Activated naive CD4-positive, alpha-beta T cell treated with anti-CD3 and anti-CD28 coated beads for 36 hours (primary cell): ENCODE data around the gene R3HDM2. TPM values are rescaled to one million over a fixed set of nuclear protein-coding genes. Genes with fewer than 3 reads are reported as not detected.

Experiments
- CTCF ChIA-PET: fragments of 350-600 bp; sonication (Branson Sonifier 250); formaldehyde crosslinking; loops from one replicate; lab custom pipeline; 2021; ENCODE audit warnings: antibody characterized with exemption; lab: Charles Lee
- DNase-seq: peaks from one replicate; pipeline ENCODE4 v3.0.0-alpha.2; 2020
- H3K27ac Mint-ChIP-seq: one replicate; pipeline ENCODE4 v1.8.0; 2021; ENCODE audit warnings: mild to moderate bottlenecking, mixed read lengths
- H3K27me3 Mint-ChIP-seq: one replicate; pipeline ENCODE4 v1.8.0; 2021; ENCODE audit warnings: low read depth, mixed read lengths
- H3K36me3 Mint-ChIP-seq: one replicate; pipeline ENCODE4 v1.8.0; 2021; ENCODE audit warnings: low read depth, mixed read lengths
- H3K4me1 Mint-ChIP-seq: one replicate; pipeline ENCODE4 v1.8.0; 2021; ENCODE audit warnings: low read depth, mixed read lengths
- H3K4me3 Mint-ChIP-seq: one replicate; pipeline ENCODE4 v1.8.0; 2021; ENCODE audit warnings: mild to moderate bottlenecking, moderate library complexity, mixed read lengths
- H3K9me3 Mint-ChIP-seq: one replicate; pipeline ENCODE4 v1.8.0; 2021; ENCODE audit warnings: mixed read lengths
- intact Hi-C: fragments of 100-400 bp; cut with micrococcal nuclease; formaldehyde crosslinking; loops from one replicate; pipeline ENCODE4 v1.15.1; 2023
- total RNA-seq, 2 experiments: library from RNA; stranded (reverse); gene quantifications; one replicate each; pipeline ENCODE4 v1.2.3, GENCODE V29; 2021

Gene R3HDM2
- total RNA-seq, 2 experiments from 2014 or later: 42.2 to 44.8 TPM

- no peak for DNase-seq
- no peaks in the 10 kb centered on the region for H3K36me3 Mint-ChIP-seq
- CTCF ChIA-PET: interaction anchor here (0.6 to 10.9 kb wide), 4 partner anchors 8 to 23 kb away, joined by 4 to 333 read pairs (median 8); partner anchors contain the start of gene SHMT2
- no peak overlapping the region for H3K4me3 Mint-ChIP-seq
- H3K27me3 Mint-ChIP-seq: peaks cover 82% of the 10 kb centered on the region
- no peaks in the 10 kb centered on the region for H3K9me3 Mint-ChIP-seq
- H3K4me1 Mint-ChIP-seq: peaks cover 45% of the 10 kb centered on the region
- no peak overlapping the region for H3K27ac Mint-ChIP-seq
- intact Hi-C loops: no loop called here
Measured at GRCh38 chr12:57218030-57218853, 212.6 kb downstream of the R3HDM2 start.

GRCh38 chr12:57216921-57217879 lies 213.6 kb downstream of the R3HDM2 start:
- intact Hi-C loops: no loop called here
- H3K9me3 Mint-ChIP-seq: no peaks in the 10 kb centered on the region
- DNase-seq: peak; percentile 25
- peak overlapping the region; percentile 60 for H3K4me3 Mint-ChIP-seq
- no peaks in the 10 kb centered on the region for H3K36me3 Mint-ChIP-seq
- CTCF ChIA-PET: interaction anchor here (0.6 to 10.9 kb wide), 4 partner anchors 9 to 24 kb away, joined by 4 to 333 read pairs (median 8); partner anchors contain the start of gene SHMT2
- peaks cover 73% of the 10 kb centered on the region for H3K27me3 Mint-ChIP-seq
- H3K27ac Mint-ChIP-seq: no peak overlapping the region
- peaks cover 45% of the 10 kb centered on the region for H3K4me1 Mint-ChIP-seq

GRCh38 chr12:57216014-57216911 lies 214.6 kb downstream of the R3HDM2 start, which contains the start of gene NXPH4:
TSS of gene NXPH4 (plus strand) at chr12:57216794. CDS start at chr12:57216970, 176 bp downstream.
- peak; percentile 53 for DNase-seq
- H3K4me3 Mint-ChIP-seq: peak within 1 kb of the TSS; percentile 60
- CTCF ChIA-PET: interaction anchor here (4.6 to 10.9 kb wide), 3 partner anchors 9 to 25 kb away, joined by 73 to 333 read pairs (median 93); partner anchors contain the start of gene SHMT2
- peaks cover 64% of the 10 kb centered on the region for H3K27me3 Mint-ChIP-seq
- H3K27ac Mint-ChIP-seq: no peak within 1 kb of the TSS
- no peaks in the 10 kb centered on the region for H3K36me3 Mint-ChIP-seq
- intact Hi-C loops: no loop called here
- peaks cover 38% of the 10 kb centered on the region for H3K4me1 Mint-ChIP-seq
- H3K9me3 Mint-ChIP-seq: no peaks in the 10 kb centered on the region

- Mint-ChIP-seq H3K4me1 (peaks cover 33% of the 10 kb centered on the region), H3K27ac (no peak overlapping the region), H3K27me3 (peaks cover 58% of the 10 kb centered on the region), H3K4me3 (peak overlapping the region; percentile 46), H3K9me3 (no peaks in the 10 kb centered on the region), H3K36me3 (no peaks in the 10 kb centered on the region)
- CTCF ChIA-PET: interaction anchor here (4.6 to 10.9 kb wide), 3 partner anchors 10 to 25 kb away, joined by 73 to 333 read pairs (median 93); partner anchors contain the start of gene SHMT2
- intact Hi-C loops: no loop called here
- DNase-seq: peak; percentile 50
Measured at GRCh38 chr12:57215668-57216013, 215.2 kb downstream of the R3HDM2 start.

GRCh38 chr12:57215065-57215464 lies 215.8 kb downstream of the R3HDM2 start:
- intact Hi-C loops: no loop called here
- CTCF ChIA-PET: interaction anchor here (0.8 to 10.9 kb wide), 14 partner anchors 10 to 275 kb away, joined by 3 to 333 read pairs (median 9); partner anchors contain the start of genes GLI1, INHBE and SHMT2
- no peak for DNase-seq

GRCh38 chr12:57214398-57214781 lies 216.5 kb downstream of the R3HDM2 start:
- no peak overlapping the region for H3K4me3 Mint-ChIP-seq

More at GRCh38 chr12:57215065-57215464, 215.8 kb downstream of the R3HDM2 start:
- no peaks in the 10 kb centered on the region for H3K36me3 Mint-ChIP-seq
- H3K27me3 Mint-ChIP-seq: peaks cover 56% of the 10 kb centered on the region
- H3K4me1 Mint-ChIP-seq: peaks cover 31% of the 10 kb centered on the region
- H3K9me3 Mint-ChIP-seq: no peaks in the 10 kb centered on the region
- H3K27ac Mint-ChIP-seq: no peak overlapping the region
- H3K4me3 Mint-ChIP-seq: no peak overlapping the region

GRCh38 chr12:57213763-57214397 lies 217.0 kb downstream of the R3HDM2 start:
- Mint-ChIP-seq H3K27ac (no peak overlapping the region), H3K4me3 (no peak overlapping the region), H3K4me1 (peaks cover 28% of the 10 kb centered on the region), H3K36me3 (no peaks in the 10 kb centered on the region), H3K27me3 (peaks cover 46% of the 10 kb centered on the region), H3K9me3 (no peaks in the 10 kb centered on the region)
- intact Hi-C loops: loop anchor here (1.0 kb wide), 4 partner anchors 15 to 245 kb away; partner anchors contain the start of genes GLI1 and SHMT2
- no peak for DNase-seq
- CTCF ChIA-PET: interaction anchor here (0.7 to 10.9 kb wide), 24 partner anchors 12 to 502 kb away, joined by 3 to 333 read pairs (median 6); partner anchors contain the start of genes GLI1, INHBE, SHMT2 and STAC3

More at GRCh38 chr12:57214398-57214781, 216.5 kb downstream of the R3HDM2 start:
- peaks cover 28% of the 10 kb centered on the region for H3K4me1 Mint-ChIP-seq
- no peaks in the 10 kb centered on the region for H3K36me3 Mint-ChIP-seq
- peaks cover 50% of the 10 kb centered on the region for H3K27me3 Mint-ChIP-seq
- no peaks in the 10 kb centered on the region for H3K9me3 Mint-ChIP-seq
- no peak overlapping the region for H3K27ac Mint-ChIP-seq
- CTCF ChIA-PET: interaction anchor here (0.8 to 10.9 kb wide), 23 partner anchors 11 to 276 kb away, joined by 3 to 333 read pairs (median 5); partner anchors contain the start of genes GLI1, INHBE and SHMT2
- intact Hi-C loops: loop anchor here (1.0 kb wide), 1 partner anchor 15 kb away; the partner anchor contains the start of gene SHMT2
- peak; percentile 82 for DNase-seq

GRCh38 chr12:57213058-57213715 lies 217.7 kb downstream of the R3HDM2 start:
- Mint-ChIP-seq H3K36me3 (no peaks in the 10 kb centered on the region), H3K4me1 (peaks cover 28% of the 10 kb centered on the region), H3K27me3 (peaks cover 39% of the 10 kb centered on the region), H3K9me3 (no peaks in the 10 kb centered on the region), H3K27ac (no peak overlapping the region), H3K4me3 (no peak overlapping the region)
- intact Hi-C loops: loop anchor here (1.0 kb wide), 3 partner anchors 26 to 246 kb away; partner anchors contain the start of gene GLI1
- CTCF ChIA-PET: interaction anchor here (0.6 to 10.9 kb wide), 18 partner anchors 9 to 503 kb away, joined by 3 to 333 read pairs (median 8); partner anchors contain the start of genes GLI1, SHMT2 and STAC3
- peak; percentile 92 for DNase-seq

GRCh38 chr12:57212701-57213057 lies 218.2 kb downstream of the R3HDM2 start:
- Mint-ChIP-seq H3K4me3 (no peak overlapping the region), H3K27ac (no peak overlapping the region), H3K4me1 (peaks cover 28% of the 10 kb centered on the region), H3K9me3 (no peaks in the 10 kb centered on the region), H3K36me3 (no peaks in the 10 kb centered on the region), H3K27me3 (peaks cover 35% of the 10 kb centered on the region)
- no peak for DNase-seq
- CTCF ChIA-PET: interaction anchor here (0.6 to 10.9 kb wide), 15 partner anchors 9 to 246 kb away, joined by 3 to 333 read pairs (median 10); partner anchors contain the start of genes GLI1, SHMT2 and STAC3
- intact Hi-C loops: loop anchor here (1.0 kb wide), 3 partner anchors 27 to 247 kb away; partner anchors contain the start of gene GLI1
